IMR-90 (cell line): ENCODE results near the gene NKX1-1. TPM values are rescaled to one million over a fixed set of nuclear protein-coding genes. Genes with fewer than 3 reads are reported as not detected.

ENCODE experiments used
- ATAC-seq: fragments of 200-7000 bp; cut with Tn5 transposase; 2 replicates; pipeline ENCODE4 v1.9.1; 2020; ENCODE audit warnings: low read depth, mild to moderate bottlenecking, moderate library complexity
- BruUV-seq: library from RNA; stranded (reverse); fragments of 400-500 nt; replicated peaks from 2 replicates; lab custom pipeline; 2021; lab: Mats Ljungman, UMichigan
- CTCF ChIA-PET: fragments of 300-600 bp; formaldehyde crosslinking; extraction: SDS; loops from one replicate; lab custom pipeline; 2021; ENCODE audit warnings: antibody characterized with exemption; lab: Yijun Ruan, JAX
- POLR2A ChIA-PET: fragments of 300-600 bp; sonication (Branson Sonifier 250); formaldehyde crosslinking; loops from one replicate; lab custom pipeline; 2022; ENCODE audit warnings: antibody characterized with exemption; ENCODE audit not compliant: unreplicated experiment; lab: Charles Lee
- DNase-seq: peaks from one replicate; pipeline ENCODE4 v3.0.0; 2013
- H2AFZ ChIP-seq: replicated peaks from 2 replicates; pipeline ENCODE3; 2013; ENCODE audit warnings: low read length, mild to moderate bottlenecking; ENCODE audit not compliant: poor library complexity
- H2AK5ac ChIP-seq: 2 replicates; pipeline ENCODE4 v1.6.1; 2013; ENCODE audit warnings: low read depth, low read length, inconsistent platforms
- H2AK9ac ChIP-seq: replicated peaks from 2 replicates; pipeline ENCODE3; 2013; ENCODE audit warnings: mild to moderate bottlenecking, low read depth, low read length, moderate library complexity; ENCODE audit not compliant: poor library complexity
- H2BK120ac ChIP-seq: 2 replicates; pipeline ENCODE4 v1.6.1; 2013; ENCODE audit warnings: low read depth, low read length, inconsistent platforms
- H2BK15ac ChIP-seq: 3 replicates; pipeline ENCODE4 v1.6.1; 2013; ENCODE audit warnings: low read depth, low read length, inconsistent platforms
- H2BK20ac ChIP-seq: 2 replicates; pipeline ENCODE4 v1.6.1; 2013; ENCODE audit warnings: low read depth, mild to moderate bottlenecking, inconsistent platforms, low read length, moderate library complexity
- H2BK5ac ChIP-seq: 2 replicates; pipeline ENCODE4 v1.6.1; 2013; ENCODE audit warnings: mild to moderate bottlenecking, low read depth, low read length, inconsistent platforms; ENCODE audit not compliant: poor library complexity, severe bottlenecking
- H3K14ac ChIP-seq: replicated peaks from 2 replicates; pipeline ENCODE4 v1.6.1; 2013; ENCODE audit warnings: low read depth, low read length, inconsistent platforms
- H3K18ac ChIP-seq: 2 replicates; pipeline ENCODE4 v1.6.1; 2013; ENCODE audit warnings: low read depth, low read length, control low read depth
- H3K23ac ChIP-seq: 2 replicates; pipeline ENCODE4 v1.6.1; 2013; ENCODE audit warnings: low read depth, low read length, inconsistent platforms
- H3K27ac ChIP-seq: 2 replicates; pipeline ENCODE4 v1.5.1; 2013; ENCODE audit warnings: mild to moderate bottlenecking, control low read depth, low read length; ENCODE audit not compliant: insufficient read depth
- H3K27me3 ChIP-seq: 2 replicates; pipeline ENCODE4 v1.6.1; 2013; ENCODE audit warnings: low read length; ENCODE audit not compliant: control insufficient read depth, insufficient read depth
- H3K36me3 ChIP-seq: 2 replicates; pipeline ENCODE4 v1.6.1; 2013; ENCODE audit warnings: low read length, mixed read lengths; ENCODE audit not compliant: control insufficient read depth, insufficient read depth
- H3K4ac ChIP-seq: 2 replicates; pipeline ENCODE4 v1.6.1; 2013; ENCODE audit warnings: low read depth, low read length, inconsistent platforms
- H3K4me1 ChIP-seq: 2 replicates; pipeline ENCODE4 v1.6.1; 2013; ENCODE audit warnings: low read length, mixed read lengths; ENCODE audit not compliant: control insufficient read depth, insufficient read depth
- H3K4me2 ChIP-seq: 2 replicates; pipeline ENCODE4 v1.6.1; 2013; ENCODE audit warnings: low read depth, mild to moderate bottlenecking, control low read depth, low read length, moderate library complexity
- H3K4me3 ChIP-seq: 2 replicates; pipeline ENCODE4 v1.5.1; 2013; ENCODE audit warnings: low read depth, mild to moderate bottlenecking, control low read depth, low read length, moderate library complexity; ENCODE audit not compliant: insufficient read depth
- H3K56ac ChIP-seq: 2 replicates; pipeline ENCODE4 v1.6.1; 2013; ENCODE audit warnings: low read length, inconsistent platforms; ENCODE audit not compliant: insufficient read depth; ENCODE audit errors: extremely low read depth
- H3K79me1 ChIP-seq, 2 experiments: 2 replicates each; pipeline ENCODE4 v1.6.1; 2013; ENCODE audit warnings: low read length in 2 of 2, inconsistent platforms in 1 of 2, low read depth in 1 of 2
- H3K9ac ChIP-seq: 2 replicates; pipeline ENCODE4 v1.6.1; 2013; ENCODE audit warnings: low read depth, low read length, control low read depth
- H3K9me1 ChIP-seq: 2 replicates; pipeline ENCODE4 v1.6.1; 2013; ENCODE audit warnings: low read length, inconsistent platforms; ENCODE audit not compliant: insufficient read depth
- H3K9me3 ChIP-seq: 2 replicates; pipeline ENCODE4 v1.6.1; 2013; ENCODE audit warnings: low read length; ENCODE audit not compliant: control insufficient read depth, insufficient read depth
- H4K20me1 ChIP-seq: 2 replicates; pipeline ENCODE4 v1.6.1; 2013; ENCODE audit warnings: low read length, inconsistent platforms; ENCODE audit not compliant: insufficient read depth
- H4K5ac ChIP-seq: 2 replicates; pipeline ENCODE4 v1.6.1; 2013; ENCODE audit warnings: mild to moderate bottlenecking, low read depth, low read length, control low read depth
- H4K8ac ChIP-seq, 2 experiments: 2 replicates each; pipeline ENCODE4 v1.6.1; 2013; ENCODE audit warnings: low read depth in 2 of 2, low read length in 2 of 2, control low read depth in 1 of 2, inconsistent platforms in 1 of 2
- H4K91ac ChIP-seq: 2 replicates; pipeline ENCODE4 v1.6.1; 2013; ENCODE audit warnings: low read depth, low read length, inconsistent platforms; ENCODE audit not compliant: insufficient read depth
- BHLHE40 ChIP-seq: fragments of 150-350 bp; IDR thresholded peaks from 2 replicates; pipeline ENCODE4 v1.6.1; 2016; ENCODE audit warnings: mild to moderate bottlenecking, low read depth, low read length
- CHD1 ChIP-seq: IDR thresholded peaks from 2 replicates; pipeline ENCODE4 v1.6.1; 2012; ENCODE audit warnings: low read depth, low read length, improper control_type of control experiment
- CTCF ChIP-seq: conservative IDR thresholded peaks from 2 replicates; pipeline ENCODE4 v1.5.1; 2012; ENCODE audit warnings: mild to moderate bottlenecking, low read depth, low read length, improper control_type of control experiment
- ELK1 ChIP-seq: fragments of 150-350 bp; IDR thresholded peaks from 2 replicates; pipeline ENCODE4 v1.6.1; 2016; ENCODE audit warnings: low read depth, mild to moderate bottlenecking, low read length, moderate library complexity, borderline replicate concordance
- MXI1 ChIP-seq: IDR thresholded peaks from 2 replicates; pipeline ENCODE4 v1.6.1; 2012; ENCODE audit warnings: low read depth, mild to moderate bottlenecking, low read length, moderate library complexity, borderline replicate concordance
- NFE2L2 ChIP-seq: fragments of 150-350 bp; IDR thresholded peaks from 2 replicates; pipeline ENCODE4 v1.6.1; 2016; ENCODE audit warnings: low read depth, mild to moderate bottlenecking, low read length
- RAD21 ChIP-seq: IDR thresholded peaks from 2 replicates; pipeline ENCODE4 v1.6.1; 2012; ENCODE audit warnings: low read length, improper control_type of control experiment
- RFX5 ChIP-seq: IDR thresholded peaks from 2 replicates; pipeline ENCODE4 v1.8.0; 2012; ENCODE audit warnings: low read depth, mild to moderate bottlenecking, low read length, moderate library complexity
- USF2 ChIP-seq: fragments of 150-350 bp; IDR thresholded peaks from 2 replicates; pipeline ENCODE4 v1.6.1; 2017; ENCODE audit warnings: mild to moderate bottlenecking, antibody characterized with exemption, low read length, low read depth
- WGBS, 2 experiments: methylation state at CpG; one replicate each; pipeline versions ENCODE4 v1.1.5 to v1.1.7; 2013; ENCODE audit warnings: missing lambda C conversion rate in 2 of 2; ENCODE audit not compliant: insufficient read length in 1 of 2; ENCODE audit errors: extremely low coverage in 2 of 2; 5-methylcytosine and 5-hydroxymethylcytosine counted together
- dilution Hi-C: fragments of 300-500 bp; cut with HindIII; formaldehyde crosslinking; loops from one replicate; pipeline ENCODE4 v1.14.3; 2018; ENCODE audit warnings: low sequenced_read_pairs; ENCODE audit not compliant: unreplicated experiment
- in situ Hi-C: fragments of 300-500 bp; cut with MboI; formaldehyde crosslinking; loops from 3 replicates; pipeline ENCODE4 v1.14.3; 2019; ENCODE audit warnings: low sequenced_read_pairs, inconsistent platforms, mixed read lengths
- intact Hi-C: fragments of 100-400 bp; cut with micrococcal nuclease; formaldehyde crosslinking; loops from 2 replicates; pipeline ENCODE4 v1.10.0; 2022
- polyA plus RNA-seq, 3 experiments: library from polyadenylated mRNA; depleted of rRNA; stranded (reverse); fragments of >200 nt; gene quantifications; 2 replicates each; pipeline ENCODE4 v1.2.3, GENCODE V29; 2012; ENCODE audit warnings: low replicate concordance in 1 of 3
- total RNA-seq: library from RNA; depleted of rRNA; stranded (reverse); fragments of >200 nt; gene quantifications from 2 replicates; pipeline ENCODE4 v1.2.3, GENCODE V29; 2012

Gene NKX1-1
- total and polyA plus RNA-seq, 2 of the 4 experiments (the other 2 are of a cell fraction): not detected

GRCh38 chr4:1409079-1409478, 2.8 kb upstream of the NKX1-1 start:
- TF ChIP-seq RFX5: no peak
- no peak for TF ChIP-seq NFE2L2
- no peak for TF ChIP-seq BHLHE40
- no peak for TF ChIP-seq RAD21
- no peak for TF ChIP-seq ELK1
- TF ChIP-seq CTCF: no peak
- no peak for TF ChIP-seq USF2
- TF ChIP-seq MXI1: no peak
- no peak for TF ChIP-seq CHD1
- H4K5ac ChIP-seq: no peak overlapping the region
- no peaks in the 10 kb centered on the region for H3K79me1 ChIP-seq
- H3K27ac ChIP-seq: no peak overlapping the region
- H2AFZ ChIP-seq: no peak overlapping the region
- no peak overlapping the region for H2BK5ac ChIP-seq
- ChIA-PET CTCF (no interaction called here), POLR2A (no interaction called here)
- H3K4me1 ChIP-seq: no peaks in the 10 kb centered on the region
- no peak overlapping the region for H2BK120ac ChIP-seq
- no peak overlapping the region for H2AK9ac ChIP-seq
- intact Hi-C loops: no loop called here
- no peak overlapping the region for H2AK5ac ChIP-seq
- no peak overlapping the region for H2BK15ac ChIP-seq
- H3K36me3 ChIP-seq: no peaks in the 10 kb centered on the region
- no peak overlapping the region for H3K9ac ChIP-seq
- no peak overlapping the region for H4K8ac ChIP-seq
- ATAC-seq (no peak), DNase-seq (no peak)
- no peak overlapping the region for H3K4me2 ChIP-seq
- no peaks in the 10 kb centered on the region for H3K9me1 ChIP-seq
- H3K18ac ChIP-seq: no peak overlapping the region
- H3K4me3 ChIP-seq: no peak overlapping the region
- H4K91ac ChIP-seq: no peak overlapping the region
- in situ Hi-C loops: no loop called here
- BruUV-seq: no TSS peak
- H3K14ac ChIP-seq: no peak overlapping the region
- 44% methylated on average over 4 of the region's 14 CpGs; no CpG with 5 or more reads in 1 of the 2 experiments for WGBS, 2 experiments
- H3K27me3 ChIP-seq: peaks cover 71% of the 10 kb centered on the region
- no peaks in the 10 kb centered on the region; the same call in 1 of the 2 replicates for H3K9me3 ChIP-seq
- H4K20me1 ChIP-seq: no peaks in the 10 kb centered on the region
- H3K56ac ChIP-seq: no peak overlapping the region
- dilution Hi-C loops: no loop called here
- no peak overlapping the region for H3K23ac ChIP-seq
- H2BK20ac ChIP-seq: no peak overlapping the region
- no peak overlapping the region for H3K4ac ChIP-seq
